ENCODE data around the gene TXNL4B. TPM values are rescaled to one million over a fixed set of nuclear protein-coding genes. Genes with fewer than 3 reads are reported as not detected.

TXNL4B gene
- total RNA-seq, 1 experiment from 2014 or later: 17.4 TPM

- Mint-ChIP-seq H3K27me3 (ENCODE audit: insufficient read depth, unreplicated experiment) (no peaks in the 10 kb centered on the region), H3K9me3 (ENCODE audit: unreplicated experiment) (no peaks in the 10 kb centered on the region), H3K27ac (ENCODE audit: low read depth, unreplicated experiment) (no peak overlapping the region), H3K4me3 (ENCODE audit: unreplicated experiment) (no peak overlapping the region), H3K4me1 (ENCODE audit: insufficient read depth, unreplicated experiment) (peaks cover 6% of the 10 kb centered on the region), H3K36me3 (ENCODE audit: insufficient read depth, unreplicated experiment) (no peaks in the 10 kb centered on the region)
- BruUV-seq (replicated peaks): no TSS peak
- intact Hi-C loops (cut with micrococcal nuclease): loop anchor here (5.0 to 10.0 kb wide), 3 partner anchors 648 to 1751 kb away; no protein-coding TSS in a partner anchor
- TF ChIP-seq CTCF (IDR thresholded peaks at IDR 0.05; ENCODE audit: unreplicated experiment): no peak
- POLR2A ChIA-PET: no interaction called here
- CTCF ChIA-PET: interaction anchor here (0.7 to 8.6 kb wide), 4 partner anchors 40 to 347 kb away, joined by 4 to 98 read pairs (median 6); no protein-coding TSS in a partner anchor
- DNase-seq (ENCODE audit: unreplicated experiment): no peak
These were observed 33.0 kb upstream of the TXNL4B start for GRCh38 chr16:72126429-72126765.

GRCh38 chr16:72125635-72126428 is 32.4 kb upstream of the TXNL4B start:
- CTCF ChIA-PET: interaction anchor here (0.5 to 8.6 kb wide), 32 partner anchors 9 to 1753 kb away, joined by 3 to 98 read pairs (median 5); no protein-coding TSS in a partner anchor
- intact Hi-C loops (cut with micrococcal nuclease): loop anchor here (1.0 to 10.0 kb wide), 5 partner anchors 116 to 1751 kb away; no protein-coding TSS in a partner anchor
- POLR2A ChIA-PET: no interaction called here
- BruUV-seq (replicated peaks): no TSS peak
- H3K4me3 Mint-ChIP-seq (ENCODE audit: unreplicated experiment): no peak overlapping the region
- DNase-seq (ENCODE audit: unreplicated experiment): no peak
- H3K36me3 Mint-ChIP-seq (ENCODE audit: insufficient read depth, unreplicated experiment): no peaks in the 10 kb centered on the region
- no peak for TF ChIP-seq CTCF (IDR thresholded peaks at IDR 0.05; ENCODE audit: unreplicated experiment)
- H3K27me3 Mint-ChIP-seq (ENCODE audit: insufficient read depth, unreplicated experiment): no peaks in the 10 kb centered on the region
- H3K9me3 Mint-ChIP-seq (ENCODE audit: unreplicated experiment): no peaks in the 10 kb centered on the region
- no peak overlapping the region for H3K27ac Mint-ChIP-seq (ENCODE audit: low read depth, unreplicated experiment)
- H3K4me1 Mint-ChIP-seq (ENCODE audit: insufficient read depth, unreplicated experiment): peaks cover 2% of the 10 kb centered on the region

- POLR2A ChIA-PET: no interaction called here
- Mint-ChIP-seq H3K4me1 (ENCODE audit: insufficient read depth, unreplicated experiment) (no peaks in the 10 kb centered on the region), H3K4me3 (ENCODE audit: unreplicated experiment) (no peak overlapping the region), H3K27ac (ENCODE audit: low read depth, unreplicated experiment) (no peak overlapping the region), H3K36me3 (ENCODE audit: insufficient read depth, unreplicated experiment) (no peaks in the 10 kb centered on the region), H3K27me3 (ENCODE audit: insufficient read depth, unreplicated experiment) (no peaks in the 10 kb centered on the region), H3K9me3 (ENCODE audit: unreplicated experiment) (no peaks in the 10 kb centered on the region)
- BruUV-seq (replicated peaks): no TSS peak
- peak; percentile 71 for DNase-seq (ENCODE audit: unreplicated experiment)
- intact Hi-C loops (cut with micrococcal nuclease): loop anchor here (1.0 to 10.0 kb wide), 5 partner anchors 117 to 1752 kb away; no protein-coding TSS in a partner anchor
- peak; percentile 73 for TF ChIP-seq CTCF (IDR thresholded peaks at IDR 0.05; ENCODE audit: unreplicated experiment)
- CTCF ChIA-PET: interaction anchor here (0.5 to 8.6 kb wide), 50 partner anchors 10 to 1925 kb away, joined by 3 to 98 read pairs (median 3); partner anchors contain the start of genes DHX38 and TXNL4B
These were observed 31.6 kb upstream of the TXNL4B start for GRCh38 chr16:72124761-72125634.

- no peak for DNase-seq (ENCODE audit: unreplicated experiment)
- Mint-ChIP-seq H3K4me1 (ENCODE audit: insufficient read depth, unreplicated experiment) (no peaks in the 10 kb centered on the region), H3K9me3 (ENCODE audit: unreplicated experiment) (no peaks in the 10 kb centered on the region), H3K27ac (ENCODE audit: low read depth, unreplicated experiment) (peak overlapping the region; percentile 76), H3K4me3 (ENCODE audit: unreplicated experiment) (no peak overlapping the region), H3K27me3 (ENCODE audit: insufficient read depth, unreplicated experiment) (no peaks in the 10 kb centered on the region), H3K36me3 (ENCODE audit: insufficient read depth, unreplicated experiment) (no peaks in the 10 kb centered on the region)
- intact Hi-C loops (cut with micrococcal nuclease): loop anchor here (10.0 kb wide), 2 partner anchors 651 to 1071 kb away; no protein-coding TSS in a partner anchor
- POLR2A ChIA-PET: no interaction called here
- CTCF ChIA-PET: interaction anchor here (0.6 to 8.6 kb wide), 34 partner anchors 9 to 1926 kb away, joined by 3 to 98 read pairs (median 4); partner anchors contain the start of genes DHX38 and TXNL4B
- no TSS peak for BruUV-seq (replicated peaks)
- TF ChIP-seq CTCF (IDR thresholded peaks at IDR 0.05; ENCODE audit: unreplicated experiment): no peak
These were observed 30.7 kb upstream of the TXNL4B start for GRCh38 chr16:72124148-72124547.
